ENCODE data around the gene RGS12. TPM values are rescaled to one million over a fixed set of nuclear protein-coding genes. Genes with fewer than 3 reads are reported as not detected.

The RGS12 gene, protein sequence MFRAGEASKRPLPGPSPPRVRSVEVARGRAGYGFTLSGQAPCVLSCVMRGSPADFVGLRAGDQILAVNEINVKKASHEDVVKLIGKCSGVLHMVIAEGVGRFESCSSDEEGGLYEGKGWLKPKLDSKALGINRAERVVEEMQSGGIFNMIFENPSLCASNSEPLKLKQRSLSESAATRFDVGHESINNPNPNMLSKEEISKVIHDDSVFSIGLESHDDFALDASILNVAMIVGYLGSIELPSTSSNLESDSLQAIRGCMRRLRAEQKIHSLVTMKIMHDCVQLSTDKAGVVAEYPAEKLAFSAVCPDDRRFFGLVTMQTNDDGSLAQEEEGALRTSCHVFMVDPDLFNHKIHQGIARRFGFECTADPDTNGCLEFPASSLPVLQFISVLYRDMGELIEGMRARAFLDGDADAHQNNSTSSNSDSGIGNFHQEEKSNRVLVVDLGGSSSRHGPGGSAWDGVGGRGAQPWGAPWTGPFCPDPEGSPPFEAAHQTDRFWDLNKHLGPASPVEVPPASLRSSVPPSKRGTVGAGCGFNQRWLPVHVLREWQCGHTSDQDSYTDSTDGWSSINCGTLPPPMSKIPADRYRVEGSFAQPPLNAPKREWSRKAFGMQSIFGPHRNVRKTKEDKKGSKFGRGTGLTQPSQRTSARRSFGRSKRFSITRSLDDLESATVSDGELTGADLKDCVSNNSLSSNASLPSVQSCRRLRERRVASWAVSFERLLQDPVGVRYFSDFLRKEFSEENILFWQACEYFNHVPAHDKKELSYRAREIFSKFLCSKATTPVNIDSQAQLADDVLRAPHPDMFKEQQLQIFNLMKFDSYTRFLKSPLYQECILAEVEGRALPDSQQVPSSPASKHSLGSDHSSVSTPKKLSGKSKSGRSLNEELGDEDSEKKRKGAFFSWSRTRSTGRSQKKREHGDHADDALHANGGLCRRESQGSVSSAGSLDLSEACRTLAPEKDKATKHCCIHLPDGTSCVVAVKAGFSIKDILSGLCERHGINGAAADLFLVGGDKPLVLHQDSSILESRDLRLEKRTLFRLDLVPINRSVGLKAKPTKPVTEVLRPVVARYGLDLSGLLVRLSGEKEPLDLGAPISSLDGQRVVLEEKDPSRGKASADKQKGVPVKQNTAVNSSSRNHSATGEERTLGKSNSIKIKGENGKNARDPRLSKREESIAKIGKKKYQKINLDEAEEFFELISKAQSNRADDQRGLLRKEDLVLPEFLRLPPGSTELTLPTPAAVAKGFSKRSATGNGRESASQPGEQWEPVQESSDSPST (N-terminal part only)
- total RNA-seq: 70.4 TPM

DNA sequence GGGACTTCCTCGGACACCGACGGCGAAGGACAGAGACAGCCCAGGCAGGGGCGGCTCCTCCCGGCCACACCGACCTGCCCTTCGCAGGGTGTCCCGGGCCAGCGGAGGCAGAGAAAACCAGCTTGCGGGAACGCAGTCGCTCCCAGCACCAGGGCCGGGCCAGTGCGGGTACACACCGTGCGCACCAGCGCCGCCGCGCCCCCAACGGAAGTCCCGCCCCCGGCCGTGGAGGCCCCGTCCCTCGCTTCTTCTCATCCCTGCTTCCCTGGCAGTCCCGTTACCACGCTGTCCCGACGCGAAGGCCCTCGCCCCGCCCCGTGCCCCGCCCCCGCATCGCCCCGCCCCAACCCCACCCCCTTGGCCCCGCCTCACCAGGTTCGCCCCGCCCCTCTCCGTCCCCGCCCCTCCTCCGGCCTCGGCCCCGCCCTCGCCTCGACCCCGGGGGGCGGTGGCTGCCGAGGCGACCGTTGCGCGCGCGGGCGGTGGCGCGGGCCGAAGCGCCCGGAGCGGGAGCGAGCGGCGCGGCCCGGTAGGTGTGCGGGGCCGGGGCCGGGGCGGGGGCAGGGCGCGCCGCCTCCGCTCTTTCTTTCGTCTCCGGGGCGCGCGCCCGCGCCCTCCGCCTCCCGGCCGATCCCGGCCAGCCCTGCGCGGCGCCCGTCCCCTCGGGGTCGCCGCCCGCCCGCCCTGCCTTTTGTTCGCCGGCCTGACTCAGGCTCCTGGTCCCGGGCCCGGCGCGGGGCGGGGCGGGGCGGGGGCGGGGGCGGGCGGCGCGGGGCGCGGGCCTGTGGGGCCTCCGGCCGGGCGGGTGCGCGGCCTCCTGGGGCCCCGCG lies at the start of gene RGS12:
RGS12 (plus strand) TSS at position 451 of the 830 bp plus-strand sequence. CDS start 23,150 bp downstream, outside the sequence.

DNA sequence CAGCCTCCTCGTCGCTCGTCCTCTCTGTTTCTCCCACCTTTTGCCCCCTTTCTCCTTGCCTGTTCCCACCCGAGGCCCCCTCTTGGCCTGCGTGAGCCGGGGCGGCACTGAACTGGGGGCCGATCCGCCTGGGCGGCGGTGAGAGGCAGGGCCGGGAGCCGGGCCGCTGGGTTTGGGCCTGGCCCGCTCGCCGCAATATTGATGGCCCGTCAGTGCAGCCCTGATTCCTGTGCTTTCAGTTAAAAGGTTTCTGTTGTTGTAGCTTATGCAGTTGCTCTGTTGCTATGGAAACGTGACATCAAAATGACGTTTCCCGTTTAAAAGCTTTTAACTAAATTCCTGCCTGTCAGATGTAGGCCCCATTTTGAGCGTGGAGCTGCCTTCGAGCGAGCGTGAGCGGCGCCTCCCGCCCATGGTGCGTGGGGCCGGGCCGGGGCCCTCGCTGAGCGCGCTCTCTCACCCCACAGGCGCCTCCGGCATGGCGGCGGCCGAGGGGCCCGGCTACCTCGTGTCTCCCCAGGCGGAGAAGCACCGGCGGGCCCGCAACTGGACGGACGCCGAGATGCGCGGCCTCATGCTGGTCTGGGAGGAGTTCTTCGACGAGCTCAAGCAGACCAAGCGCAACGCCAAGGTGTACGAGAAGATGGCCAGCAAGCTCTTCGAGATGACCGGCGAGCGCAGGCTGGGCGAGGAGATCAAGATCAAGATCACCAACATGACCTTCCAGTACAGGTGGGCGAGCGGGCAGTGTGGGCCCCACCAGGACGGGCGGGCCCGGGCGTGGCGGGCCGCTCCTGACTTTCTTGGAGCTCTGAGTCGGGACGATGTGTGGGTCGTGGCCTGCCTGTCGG lies 43.8 kb upstream of the RGS12 start, which contains the start of gene MSANTD1:
MSANTD1 (plus strand) TSS at position 349 of the 851 bp plus-strand sequence; CDS start at position 413, 64 bp downstream.

Other genes starting within 250 kb of the RGS12 start
- not detected for gene HTT-AS, start 218.5 kb upstream of the RGS12 start, total RNA-seq
- 96.7 TPM for gene HTT, start 218.3 kb upstream of the RGS12 start, total RNA-seq
- gene MSANTD1, start 43.9 kb upstream of the RGS12 start, total RNA-seq: 15.7 TPM
- 1.2 TPM for gene HGFAC, start 148.9 kb downstream of the RGS12 start, total RNA-seq
- gene DOK7, start 170.3 kb downstream of the RGS12 start, total RNA-seq: 2.5 TPM
- gene LRPAP1, start 239.4 kb downstream of the RGS12 start, total RNA-seq: 31.6 TPM